Nephron (organoid): ENCODE results near the gene TBC1D5.

ENCODE experiments used
- H3K27ac Mint-ChIP-seq, 3 experiments: 2 replicates each; pipeline ENCODE4 v1.8.0; 2020; ENCODE audit warnings: mixed read lengths in 3 of 3, mild to moderate bottlenecking in 2 of 3, moderate library complexity in 1 of 3
- H3K27me3 Mint-ChIP-seq: 2 replicates; pipeline ENCODE4 v1.8.0; 2021; ENCODE audit warnings: low read depth, mild to moderate bottlenecking, moderate library complexity, mixed read lengths
- H3K36me3 Mint-ChIP-seq: 2 replicates; pipeline ENCODE4 v1.8.0; 2020; ENCODE audit warnings: low read depth, mixed read lengths
- H3K4me1 Mint-ChIP-seq: 2 replicates; pipeline ENCODE4 v1.8.0; 2020; ENCODE audit warnings: mixed read lengths
- H3K4me3 Mint-ChIP-seq, 3 experiments: 2 replicates each; pipeline ENCODE4 v1.8.0; 2020; ENCODE audit warnings: mild to moderate bottlenecking in 3 of 3, mixed read lengths in 3 of 3, moderate library complexity in 2 of 3
- H3K9me3 Mint-ChIP-seq: 2 replicates; pipeline ENCODE4 v1.8.0; 2020; ENCODE audit warnings: mixed read lengths
- CTCF ChIP-seq, 3 experiments: fragments of 200-600 bp; sonication (generic); IDR thresholded peaks; one replicate each; pipeline ENCODE4 v1.5.0; 2021; ENCODE audit warnings: antibody characterized with exemption in 3 of 3; ENCODE audit not compliant: unreplicated experiment in 3 of 3

Gene TBC1D5

GRCh38 chr3:17329927-17330326 lies 412.5 kb downstream of the TBC1D5 start:
- Mint-ChIP-seq H3K36me3 (no peaks in the 10 kb centered on the region), H3K9me3 (no peaks in the 10 kb centered on the region), H3K4me1 (no peaks in the 10 kb centered on the region), H3K4me3 (no peak overlapping the region), H3K27ac (no peak overlapping the region), H3K27me3 (no peaks in the 10 kb centered on the region)
- TF ChIP-seq CTCF (IDR thresholded peaks at IDR 0.05; ENCODE audit: unreplicated experiment in 3 of 3), result no peak

- Mint-ChIP-seq H3K4me1 (no peaks in the 10 kb centered on the region), H3K4me3 (no peak overlapping the region), H3K9me3 (no peaks in the 10 kb centered on the region), H3K27ac (no peak overlapping the region), H3K27me3 (no peaks in the 10 kb centered on the region), H3K36me3 (peaks cover under 1% of the 10 kb centered on the region)
- no peak for TF ChIP-seq CTCF (IDR thresholded peaks at IDR 0.05; ENCODE audit: unreplicated experiment in 3 of 3)
These were observed 420.2 kb downstream of the TBC1D5 start for GRCh38 chr3:17322106-17322793.

- no peaks in the 10 kb centered on the region for H3K4me1 Mint-ChIP-seq
- no peaks in the 10 kb centered on the region for H3K9me3 Mint-ChIP-seq
- no peak overlapping the region for H3K4me3 Mint-ChIP-seq
- H3K27ac Mint-ChIP-seq, result no peak overlapping the region
- no peak for TF ChIP-seq CTCF (IDR thresholded peaks at IDR 0.05; ENCODE audit: unreplicated experiment in 3 of 3)
- peaks cover 4% of the 10 kb centered on the region for H3K36me3 Mint-ChIP-seq
- no peaks in the 10 kb centered on the region for H3K27me3 Mint-ChIP-seq
These were observed 422.2 kb downstream of the TBC1D5 start for GRCh38 chr3:17320266-17320665.

GRCh38 chr3:17315897-17316296 lies 426.5 kb downstream of the TBC1D5 start:
- no peak for TF ChIP-seq CTCF (IDR thresholded peaks at IDR 0.05; ENCODE audit: unreplicated experiment in 3 of 3)
- Mint-ChIP-seq H3K4me1 (peaks cover 22% of the 10 kb centered on the region), H3K36me3 (peaks cover 4% of the 10 kb centered on the region), H3K9me3 (no peaks in the 10 kb centered on the region), H3K27ac (no peak overlapping the region), H3K4me3 (no peak overlapping the region), H3K27me3 (no peaks in the 10 kb centered on the region)

- Mint-ChIP-seq H3K36me3 (peaks cover 4% of the 10 kb centered on the region), H3K27me3 (no peaks in the 10 kb centered on the region), H3K4me1 (peaks cover 31% of the 10 kb centered on the region), H3K27ac (no peak overlapping the region), H3K4me3 (no peak overlapping the region), H3K9me3 (no peaks in the 10 kb centered on the region)
- no peak for TF ChIP-seq CTCF (IDR thresholded peaks at IDR 0.05; ENCODE audit: unreplicated experiment in 3 of 3)
These were observed 428.3 kb downstream of the TBC1D5 start for GRCh38 chr3:17314171-17314570.

GRCh38 chr3:17313746-17314145 lies 428.7 kb downstream of the TBC1D5 start:
- Mint-ChIP-seq H3K9me3 (no peaks in the 10 kb centered on the region), H3K27me3 (no peaks in the 10 kb centered on the region), H3K4me1 (peaks cover 31% of the 10 kb centered on the region), H3K36me3 (peaks cover 4% of the 10 kb centered on the region), H3K4me3 (no peak overlapping the region), H3K27ac (no peak overlapping the region)
- no peak for TF ChIP-seq CTCF (IDR thresholded peaks at IDR 0.05; ENCODE audit: unreplicated experiment in 3 of 3)
